ENCODE data around the gene ALDOB. TPM values are rescaled to one million over a fixed set of nuclear protein-coding genes. Genes with fewer than 3 reads are reported as not detected.
A peak's percentile ranks its signal among the peaks of the same experiment; 100 is the strongest.

Gene ALDOB
- total and polyA plus RNA-seq, 7 experiments from 2014 or later = not detected

- Mint-ChIP-seq H3K9me3 (no peaks in the 10 kb centered on the region), H3K36me3 (no peaks in the 10 kb centered on the region), H3K4me1 (peaks cover 0 to 2% (median 0%) of the 10 kb centered on the region in 7 donors), H3K27ac (no peak overlapping the region), H3K27me3 (peaks cover 8 to 26% (median 17%) of the 10 kb centered on the region in 5 donors), H3K4me3 (no peak overlapping the region)
- H3K36me3 ChIP-seq (ENCODE audit: control insufficient read depth in 2 of 3, insufficient read depth in 3 of 3, low read length in 3 of 3) = no peaks in the 10 kb centered on the region
- intact Hi-C loops (cut with micrococcal nuclease) = loop anchor here (1.0 to 10.0 kb wide), 4 partner anchors 64 to 269 kb away; partner anchors contain the start of genes MRPL50 (in 1 of the 2) and ZNF189 (in 1 of the 2)
- H3K27me3 ChIP-seq (ENCODE audit: control insufficient read depth in 2 of 2, insufficient read depth in 2 of 2, low read length in 2 of 2) = no peaks in the 10 kb centered on the region
- H3K27ac ChIP-seq (ENCODE audit: low read depth, low read length) = no peak overlapping the region
- no peaks in the 10 kb centered on the region for H3K9me3 ChIP-seq (ENCODE audit: control insufficient read depth in 2 of 3, low read length in 3 of 3)
- H3K4me3 ChIP-seq (ENCODE audit: low read length) = no peak overlapping the region
- H3K4me1 ChIP-seq (ENCODE audit: control insufficient read depth in 2 of 2, insufficient read depth in 2 of 2, low read length in 2 of 2) = no peaks in the 10 kb centered on the region
- peak; percentile 84 for ATAC-seq
- CTCF ChIA-PET = interaction anchor here (0.7 to 1.9 kb wide), 9 partner anchors 8 to 130 kb away, joined by 3 to 11 read pairs (median 3); no protein-coding TSS in a partner anchor
- POLR2A ChIA-PET = no interaction called here
- peak in 7 of 9 donors; percentile 9 to 49 (median 27) for DNase-seq
Measured at GRCh38 chr9:101458963-101459631, 23.5 kb upstream of the ALDOB start.

GRCh38 chr9:101457003-101457402, 21.4 kb upstream of the ALDOB start:
- Mint-ChIP-seq H3K4me1 (peaks cover 0 to 2% (median 0%) of the 10 kb centered on the region in 7 donors), H3K36me3 (no peaks in the 10 kb centered on the region), H3K9me3 (peaks cover 0 to 15% (median 7%) of the 10 kb centered on the region in 11 donors), H3K4me3 (no peak overlapping the region), H3K27ac (no peak overlapping the region), H3K27me3 (peaks cover 13 to 33% (median 20%) of the 10 kb centered on the region in 5 donors)
- Histone ChIP-seq H3K9me3 (ENCODE audit: control insufficient read depth in 2 of 3, low read length in 3 of 3) (no peaks in the 10 kb centered on the region), H3K27ac (ENCODE audit: low read depth, low read length) (no peak overlapping the region), H3K36me3 (ENCODE audit: control insufficient read depth in 2 of 3, insufficient read depth in 3 of 3, low read length in 3 of 3) (no peaks in the 10 kb centered on the region), H3K4me3 (ENCODE audit: low read length) (no peak overlapping the region), H3K4me1 (ENCODE audit: control insufficient read depth in 2 of 2, insufficient read depth in 2 of 2, low read length in 2 of 2) (no peaks in the 10 kb centered on the region), H3K27me3 (ENCODE audit: control insufficient read depth in 2 of 2, insufficient read depth in 2 of 2, low read length in 2 of 2) (no peaks in the 10 kb centered on the region)
- DNase-seq (no peak), ATAC-seq (no peak)
- POLR2A ChIA-PET = no interaction called here
- CTCF ChIA-PET = no interaction called here
- intact Hi-C loops (cut with micrococcal nuclease) = loop anchor here in 1 of 2 donors (10.0 kb wide), 1 partner anchor 62 kb away; the partner anchor contains the start of genes MRPL50 and ZNF189

GRCh38 chr9:101455656-101456240, 20.2 kb upstream of the ALDOB start:
- intact Hi-C loops (cut with micrococcal nuclease) = loop anchor here in 1 of 2 donors (10.0 kb wide), 1 partner anchor 61 kb away; the partner anchor contains the start of genes MRPL50 and ZNF189
- Histone ChIP-seq H3K27me3 (ENCODE audit: control insufficient read depth in 2 of 2, insufficient read depth in 2 of 2, low read length in 2 of 2) (no peaks in the 10 kb centered on the region), H3K4me3 (ENCODE audit: low read length) (no peak overlapping the region), H3K27ac (ENCODE audit: low read depth, low read length) (no peak overlapping the region), H3K4me1 (ENCODE audit: control insufficient read depth in 2 of 2, insufficient read depth in 2 of 2, low read length in 2 of 2) (no peaks in the 10 kb centered on the region), H3K36me3 (ENCODE audit: control insufficient read depth in 2 of 3, insufficient read depth in 3 of 3, low read length in 3 of 3) (no peaks in the 10 kb centered on the region), H3K9me3 (ENCODE audit: control insufficient read depth in 2 of 3, low read length in 3 of 3) (no peaks in the 10 kb centered on the region)
- CTCF ChIA-PET = no interaction called here
- Mint-ChIP-seq H3K27ac (no peak overlapping the region), H3K9me3 (peaks cover 0 to 26% (median 9%) of the 10 kb centered on the region in 11 donors), H3K4me3 (no peak overlapping the region), H3K4me1 (peaks cover 0 to 2% (median 0%) of the 10 kb centered on the region in 7 donors), H3K27me3 (peaks cover 18 to 39% (median 32%) of the 10 kb centered on the region in 5 donors), H3K36me3 (no peaks in the 10 kb centered on the region)
- ATAC-seq = no peak
- no peak for DNase-seq
- POLR2A ChIA-PET = no interaction called here

DNA sequence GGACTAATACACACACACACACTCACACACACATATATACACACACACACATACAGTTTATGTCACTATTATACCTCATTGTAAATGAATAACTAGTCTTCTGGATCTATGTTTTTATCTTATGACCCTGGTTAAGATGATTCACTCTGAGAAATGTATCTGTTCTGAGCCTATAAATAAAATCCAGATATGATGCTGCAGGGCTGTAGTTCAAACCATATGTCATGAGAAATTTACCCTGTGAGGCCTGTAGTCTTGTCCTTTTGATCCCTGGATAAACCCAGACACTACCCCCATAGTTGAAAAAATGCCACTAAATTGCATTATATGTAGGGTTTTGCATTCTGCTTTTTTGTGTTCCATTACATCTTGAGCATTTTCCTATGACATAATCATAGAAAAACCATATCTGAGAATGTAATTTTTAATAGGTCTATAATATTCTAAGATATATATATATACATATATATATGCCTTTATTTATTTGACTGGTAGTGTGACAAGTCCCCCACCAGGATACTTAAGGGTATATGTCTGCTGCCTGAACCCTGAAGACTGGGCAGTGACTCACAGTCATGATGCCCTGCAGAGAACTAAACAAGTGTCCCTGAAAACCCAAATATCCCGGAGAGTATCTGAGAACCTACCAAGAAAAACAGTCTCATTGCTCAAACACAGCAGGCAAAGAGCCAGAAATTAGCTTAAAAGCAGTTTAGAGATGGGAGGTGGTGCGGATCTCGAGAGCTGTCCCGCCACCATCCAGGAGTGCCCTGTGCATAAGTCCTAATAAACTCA, 18.4 kb upstream of the ALDOB start:
- Mint-ChIP-seq H3K4me3 (no peak overlapping the region), H3K27me3 (peaks cover 31 to 51% (median 37%) of the 10 kb centered on the region in 5 donors), H3K9me3 (peaks cover 0 to 26% (median 9%) of the 10 kb centered on the region in 11 donors), H3K27ac (no peak overlapping the region), H3K36me3 (no peaks in the 10 kb centered on the region), H3K4me1 (peaks cover 0 to 5% (median 2%) of the 10 kb centered on the region in 7 donors)
- POLR2A ChIA-PET = interaction anchor here (0.7 kb wide), 1 partner anchor 28 kb away, joined by 3 read pairs; no protein-coding TSS in a partner anchor
- Histone ChIP-seq H3K9me3 (ENCODE audit: control insufficient read depth in 2 of 3, low read length in 3 of 3) (no peaks in the 10 kb centered on the region), H3K4me1 (ENCODE audit: control insufficient read depth in 2 of 2, insufficient read depth in 2 of 2, low read length in 2 of 2) (peaks cover 0 to 6% of the 10 kb centered on the region in 2 donors), H3K27ac (ENCODE audit: low read depth, low read length) (no peak overlapping the region), H3K36me3 (ENCODE audit: control insufficient read depth in 2 of 3, insufficient read depth in 3 of 3, low read length in 3 of 3) (no peaks in the 10 kb centered on the region), H3K4me3 (ENCODE audit: low read length) (no peak overlapping the region), H3K27me3 (ENCODE audit: control insufficient read depth in 2 of 2, insufficient read depth in 2 of 2, low read length in 2 of 2) (no peaks in the 10 kb centered on the region)
- DNase-seq = no peak
- no peak for ATAC-seq
- CTCF ChIA-PET = no interaction called here
- intact Hi-C loops (cut with micrococcal nuclease) = loop anchor here in 1 of 2 donors (10.0 kb wide), 1 partner anchor 59 kb away; the partner anchor contains the start of genes MRPL50 and ZNF189

DNA sequence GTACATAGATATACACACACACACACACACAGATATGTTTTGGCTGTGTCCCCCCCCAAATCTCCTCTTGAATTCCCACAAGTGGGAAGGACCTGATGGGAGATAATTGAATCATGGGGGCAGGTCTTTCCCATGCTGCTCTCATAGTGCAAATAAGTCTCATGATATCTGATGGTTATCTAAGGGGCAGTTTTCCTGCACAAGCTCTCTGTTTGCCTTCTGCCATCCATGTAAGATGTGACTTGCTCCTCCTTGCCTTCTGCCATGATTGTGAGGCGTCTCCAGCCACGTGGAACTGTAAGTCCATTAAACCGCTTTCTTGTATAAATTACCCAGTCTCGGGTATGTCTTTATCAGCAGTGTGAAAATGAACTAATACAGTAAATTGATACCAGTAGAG, 15.9 kb upstream of the ALDOB start:
- ChIA-PET CTCF (no interaction called here), POLR2A (no interaction called here)
- Mint-ChIP-seq H3K36me3 (no peaks in the 10 kb centered on the region), H3K9me3 (peaks cover 0 to 26% (median 9%) of the 10 kb centered on the region in 11 donors), H3K27me3 (peaks cover 45 to 61% (median 52%) of the 10 kb centered on the region in 5 donors), H3K4me1 (peaks cover 5 to 11% (median 7%) of the 10 kb centered on the region in 7 donors), H3K4me3 (no peak overlapping the region), H3K27ac (no peak overlapping the region)
- Histone ChIP-seq H3K4me3 (ENCODE audit: low read length) (no peak overlapping the region), H3K4me1 (ENCODE audit: control insufficient read depth in 2 of 2, insufficient read depth in 2 of 2, low read length in 2 of 2) (peaks cover 0 to 6% of the 10 kb centered on the region in 2 donors), H3K36me3 (ENCODE audit: control insufficient read depth in 2 of 3, insufficient read depth in 3 of 3, low read length in 3 of 3) (no peaks in the 10 kb centered on the region), H3K27ac (ENCODE audit: low read depth, low read length) (no peak overlapping the region), H3K27me3 (ENCODE audit: control insufficient read depth in 2 of 2, insufficient read depth in 2 of 2, low read length in 2 of 2) (peaks cover 0 to 3% of the 10 kb centered on the region in 2 donors), H3K9me3 (ENCODE audit: control insufficient read depth in 2 of 3, low read length in 3 of 3) (no peaks in the 10 kb centered on the region)
- ATAC-seq (no peak), DNase-seq (no peak)
- intact Hi-C loops (cut with micrococcal nuclease) = loop anchor here in 1 of 2 donors (10.0 kb wide), 1 partner anchor 57 kb away; the partner anchor contains the start of genes MRPL50 and ZNF189

- Histone ChIP-seq H3K36me3 (ENCODE audit: control insufficient read depth in 2 of 3, insufficient read depth in 3 of 3, low read length in 3 of 3) (no peaks in the 10 kb centered on the region), H3K4me1 (ENCODE audit: control insufficient read depth in 2 of 2, insufficient read depth in 2 of 2, low read length in 2 of 2) (peaks cover 0 to 6% of the 10 kb centered on the region in 2 donors), H3K27ac (ENCODE audit: low read depth, low read length) (no peak overlapping the region), H3K27me3 (ENCODE audit: control insufficient read depth in 2 of 2, insufficient read depth in 2 of 2, low read length in 2 of 2) (peaks cover 0 to 6% of the 10 kb centered on the region in 2 donors), H3K9me3 (ENCODE audit: control insufficient read depth in 2 of 3, low read length in 3 of 3) (no peaks in the 10 kb centered on the region), H3K4me3 (ENCODE audit: low read length) (no peak overlapping the region)
- no peak for ATAC-seq
- Mint-ChIP-seq H3K36me3 (no peaks in the 10 kb centered on the region), H3K27ac (no peak overlapping the region), H3K4me3 (no peak overlapping the region), H3K9me3 (peaks cover 0 to 26% (median 9%) of the 10 kb centered on the region in 11 donors), H3K4me1 (peaks cover 5 to 11% (median 7%) of the 10 kb centered on the region in 7 donors), H3K27me3 (peaks cover 49 to 65% (median 56%) of the 10 kb centered on the region in 5 donors)
- DNase-seq = no peak
- ChIA-PET POLR2A (no interaction called here), CTCF (no interaction called here)
- intact Hi-C loops (cut with micrococcal nuclease) = loop anchor here in 1 of 2 donors (10.0 kb wide), 1 partner anchor 56 kb away; the partner anchor contains the start of genes MRPL50 and ZNF189
Measured at GRCh38 chr9:101450931-101451330, 15.4 kb upstream of the ALDOB start.

Measured in naive thymus-derived CD4-positive, alpha-beta T cell (primary cell).